Kidney (tissue), 14 donors: ENCODE results near the gene MFSD2A. TPM values are rescaled to one million over a fixed set of nuclear protein-coding genes. Genes with fewer than 3 reads are reported as not detected.

ENCODE experiments used
- DNase-seq, 5 donors: peaks; one replicate each; pipeline ENCODE4 v3.0.0-alpha.2; 2013 to 2020
- FAIRE-seq: peaks from 2 replicates; lab custom pipeline; 2012; peaks lifted over from hg19 to GRCh38; lab: Jason Lieb, UNC
- H3K27ac ChIP-seq, 2 donors: one replicate each; pipeline ENCODE4 v1.7.0; 2013; ENCODE audit warnings: low read depth in 2 of 2, low read length in 2 of 2, inconsistent platforms in 1 of 2
- H3K27me3 ChIP-seq: one replicate; pipeline ENCODE4 v1.7.1; 2013; ENCODE audit warnings: low read length, inconsistent platforms; ENCODE audit not compliant: control insufficient read depth, insufficient read depth
- H3K36me3 ChIP-seq, 3 donors: one replicate each; pipeline versions ENCODE4 v1.7.0 to v1.7.1; 2013; ENCODE audit warnings: low read length in 3 of 3, control low read depth in 1 of 3, inconsistent platforms in 1 of 3; ENCODE audit not compliant: insufficient read depth in 3 of 3, control insufficient read depth in 2 of 3
- H3K4me1 ChIP-seq, 3 donors: one replicate each; pipeline versions ENCODE4 v1.7.0 to v1.7.1; 2013; ENCODE audit warnings: low read length in 3 of 3, inconsistent platforms in 1 of 3, low read depth in 1 of 3; ENCODE audit not compliant: control insufficient read depth in 2 of 3, insufficient read depth in 2 of 3
- H3K4me3 ChIP-seq, 3 donors: one replicate each; pipeline versions ENCODE4 v1.7.0 to v1.8.1; 2013; ENCODE audit warnings: low read length in 3 of 3, control low read depth in 1 of 3, inconsistent platforms in 1 of 3
- H3K9ac ChIP-seq, 3 donors: one replicate each; pipeline versions ENCODE4 v1.7.0 to v1.7.1; 2013; ENCODE audit warnings: low read length in 3 of 3, control low read depth in 1 of 3, inconsistent platforms in 1 of 3
- H3K9me3 ChIP-seq, 3 donors: one replicate each; pipeline versions ENCODE4 v1.7.0 to v1.7.1; 2013; ENCODE audit warnings: low read length in 3 of 3, control low read depth in 1 of 3, inconsistent platforms in 1 of 3; ENCODE audit not compliant: control insufficient read depth in 2 of 3, insufficient read depth in 1 of 3
- intact Hi-C: fragments of 100-400 bp; cut with DNase I; formaldehyde crosslinking; loops from one replicate; pipeline ENCODE4 v1.11.1; 2022
- polyA plus RNA-seq: library from polyadenylated mRNA; stranded (reverse); fragments of 350-450 nt; fragmentation: Illumina TruSeq; extraction: RNeasy Lipid Tissue Mini Kit (QIAGEN cat#74804); gene quantifications from one replicate; pipeline ENCODE4 v1.2.3, GENCODE V29; 2014; ENCODE audit warnings: low read depth, low replicate concordance; ENCODE audit not compliant: insufficient read depth
- total RNA-seq: library from RNA; stranded (reverse); fragmentation: NEBNext Ultra II Directional; extraction: Animal tissue kit (Norgen Biotek cat#: 25700); gene quantifications from one replicate; pipeline ENCODE4 v1.2.1, GENCODE V29; 2021
- TF ChIP-seq, protein P1 (sequence below): IDR thresholded peaks from 3 replicates; pipeline ENCODE4 v1.5.1; 2012; ENCODE audit warnings: mild to moderate bottlenecking, moderate library complexity, borderline replicate concordance; ENCODE audit not compliant: insufficient read depth; ENCODE audit errors: extremely low read depth
- donor health status: control.
- donor health status: control.
- donor health status: control.
- donor health status: control.
- donor health status: control.
- donor health status: DM: yes; HTN: yes; CAD: no.
- donor health status: Normal renal cell carcinoma (clear cell type).

Gene MFSD2A
- total and polyA plus RNA-seq, 2 donors from 2014 or later, result 10.0 to 10.5 TPM

DNA sequence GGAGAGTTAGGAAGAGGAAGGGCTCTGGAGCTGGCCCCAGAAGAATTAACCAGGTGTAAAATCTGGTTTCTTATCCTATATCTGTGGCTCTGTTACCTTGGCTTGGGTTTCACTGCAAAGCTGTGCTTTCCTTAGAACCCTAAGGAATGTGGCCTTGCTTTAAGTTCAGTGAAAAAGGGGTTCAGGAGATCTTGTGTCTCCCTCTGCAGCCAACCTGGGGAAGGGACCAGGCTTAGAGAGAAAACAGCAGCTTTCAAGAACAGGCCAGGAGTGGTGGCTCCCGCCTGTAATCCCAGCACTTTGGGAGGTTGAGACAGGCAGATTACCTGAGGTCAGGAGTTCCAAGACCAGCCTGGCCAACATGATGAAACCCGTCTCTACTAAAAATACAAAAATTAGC, 37.1 kb upstream of the MFSD2A start:
- DNase-seq (no peak), FAIRE-seq (no peak)
- Histone ChIP-seq H3K27ac (no peak overlapping the region), H3K4me1 (no peaks in the 10 kb centered on the region), H3K9me3 (no peaks in the 10 kb centered on the region), H3K9ac (no peak overlapping the region), H3K4me3 (no peak overlapping the region), H3K27me3 (no peaks in the 10 kb centered on the region), H3K36me3 (no peaks in the 10 kb centered on the region)
- intact Hi-C loops, result no loop called here
- TF ChIP-seq, protein P1, sequence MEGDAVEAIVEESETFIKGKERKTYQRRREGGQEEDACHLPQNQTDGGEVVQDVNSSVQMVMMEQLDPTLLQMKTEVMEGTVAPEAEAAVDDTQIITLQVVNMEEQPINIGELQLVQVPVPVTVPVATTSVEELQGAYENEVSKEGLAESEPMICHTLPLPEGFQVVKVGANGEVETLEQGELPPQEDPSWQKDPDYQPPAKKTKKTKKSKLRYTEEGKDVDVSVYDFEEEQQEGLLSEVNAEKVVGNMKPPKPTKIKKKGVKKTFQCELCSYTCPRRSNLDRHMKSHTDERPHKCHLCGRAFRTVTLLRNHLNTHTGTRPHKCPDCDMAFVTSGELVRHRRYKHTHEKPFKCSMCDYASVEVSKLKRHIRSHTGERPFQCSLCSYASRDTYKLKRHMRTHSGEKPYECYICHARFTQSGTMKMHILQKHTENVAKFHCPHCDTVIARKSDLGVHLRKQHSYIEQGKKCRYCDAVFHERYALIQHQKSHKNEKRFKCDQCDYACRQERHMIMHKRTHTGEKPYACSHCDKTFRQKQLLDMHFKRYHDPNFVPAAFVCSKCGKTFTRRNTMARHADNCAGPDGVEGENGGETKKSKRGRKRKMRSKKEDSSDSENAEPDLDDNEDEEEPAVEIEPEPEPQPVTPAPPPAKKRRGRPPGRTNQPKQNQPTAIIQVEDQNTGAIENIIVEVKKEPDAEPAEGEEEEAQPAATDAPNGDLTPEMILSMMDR, result no peak

DNA sequence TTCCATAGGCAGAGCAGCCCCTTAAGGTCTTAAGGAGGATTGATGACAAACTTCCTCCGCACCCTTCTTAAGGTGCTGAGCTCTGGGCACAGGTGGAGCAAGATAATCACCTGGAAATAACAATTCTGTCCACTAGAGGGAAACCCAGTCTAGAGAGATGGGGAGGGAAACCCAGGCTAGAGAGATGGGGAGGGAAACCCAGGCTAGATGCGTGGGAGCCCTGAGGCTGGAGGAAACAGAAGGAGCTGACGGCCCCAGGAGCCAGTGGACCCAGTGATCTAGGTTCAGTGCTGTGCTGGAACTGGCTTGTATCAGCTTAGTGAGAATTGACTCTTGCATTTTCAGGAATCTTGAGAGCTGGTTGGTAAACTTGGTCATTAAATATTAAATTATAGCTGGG, 35.4 kb upstream of the MFSD2A start:
- DNase-seq (peak in 4 of 5 donors; percentile 76 to 92 (median 84)), FAIRE-seq (no peak)
- Histone ChIP-seq H3K4me1 (no peaks in the 10 kb centered on the region), H3K27ac (no peak overlapping the region), H3K27me3 (no peaks in the 10 kb centered on the region), H3K9me3 (no peaks in the 10 kb centered on the region), H3K9ac (no peak overlapping the region), H3K4me3 (no peak overlapping the region), H3K36me3 (no peaks in the 10 kb centered on the region)
- TF ChIP-seq, protein P1, result peak; percentile 62
- intact Hi-C loops, result no loop called here

DNA sequence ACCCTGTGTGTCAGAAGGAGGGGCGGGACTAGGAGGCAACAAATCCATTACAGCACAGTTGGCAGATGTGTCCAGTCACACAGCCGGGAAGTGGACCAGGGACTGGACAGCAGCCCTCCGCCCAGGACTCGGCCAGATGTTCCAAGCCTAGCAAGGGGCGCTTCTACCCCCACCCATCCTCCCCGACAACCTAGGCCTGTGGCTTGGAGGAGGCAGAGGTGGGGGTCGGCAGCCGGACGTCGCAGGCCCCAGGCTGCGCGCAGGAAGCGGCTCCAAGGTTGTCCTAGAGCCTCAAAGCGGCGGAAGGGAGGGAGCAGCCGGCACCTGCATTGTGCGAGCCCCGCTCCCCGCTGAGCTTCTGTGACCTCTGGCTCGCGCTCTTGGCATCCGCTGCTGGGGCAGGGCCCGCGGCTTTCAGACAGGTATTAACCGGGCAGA, 32.7 kb upstream of the MFSD2A start:
- Histone ChIP-seq H3K9ac (no peak overlapping the region), H3K9me3 (no peaks in the 10 kb centered on the region), H3K4me1 (peaks cover 0 to 9% (median 7%) of the 10 kb centered on the region in 3 donors), H3K36me3 (no peaks in the 10 kb centered on the region), H3K27ac (no peak overlapping the region), H3K4me3 (no peak overlapping the region), H3K27me3 (no peaks in the 10 kb centered on the region)
- intact Hi-C loops, result loop anchor here (10.0 kb wide), 1 partner anchor 53 kb away; no protein-coding TSS in a partner anchor
- FAIRE-seq (no peak), DNase-seq (peak in 2 of 5 donors; percentile 19 to 22)
- TF ChIP-seq, protein P1, result no peak

DNA sequence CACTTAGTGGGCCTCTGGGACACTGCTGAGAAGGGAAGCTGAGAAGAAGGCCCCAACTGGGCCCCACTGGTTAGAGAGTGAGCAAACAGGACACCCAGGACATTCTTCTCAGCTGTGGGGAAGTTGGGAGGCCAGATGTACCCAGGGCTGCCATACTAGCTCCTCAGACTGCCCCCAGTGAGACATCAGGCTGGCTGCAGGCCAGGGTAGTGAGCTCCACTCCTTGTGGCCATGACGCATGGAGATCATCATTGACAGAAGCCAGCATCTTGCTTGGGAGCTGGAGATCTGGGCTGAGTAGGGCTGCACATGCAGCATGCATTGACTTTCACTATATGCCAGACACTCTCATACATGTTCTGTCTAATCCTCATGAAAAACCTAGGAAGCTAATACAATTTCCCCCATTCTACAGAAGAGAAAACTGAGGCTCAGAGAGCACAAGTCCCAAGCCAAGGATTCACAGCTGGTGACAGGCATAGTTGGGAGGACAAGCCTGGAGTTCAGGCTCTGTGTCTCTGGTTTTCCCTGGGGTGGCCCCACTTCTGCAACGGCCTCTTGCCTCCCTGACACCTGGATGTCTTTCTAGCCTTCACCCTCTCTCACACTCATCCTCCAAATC, 29.1 kb upstream of the MFSD2A start:
- Histone ChIP-seq H3K9me3 (no peaks in the 10 kb centered on the region), H3K27me3 (no peaks in the 10 kb centered on the region), H3K27ac (no peak overlapping the region), H3K9ac (no peak overlapping the region), H3K4me1 (peaks cover 0 to 20% (median 11%) of the 10 kb centered on the region in 3 donors), H3K36me3 (no peaks in the 10 kb centered on the region), H3K4me3 (no peak overlapping the region)
- TF ChIP-seq, protein P1, result no peak
- DNase-seq (no peak), FAIRE-seq (no peak)
- intact Hi-C loops, result loop anchor here (10.0 kb wide), 1 partner anchor 49 kb away; no protein-coding TSS in a partner anchor
